Stimulated activated CD4-positive, alpha-beta T cell treated with anti-CD3 and anti-CD28 coated beads, Interleukin-4, amount 100 ng/mL, for 24 hours (primary cell): ENCODE results near the gene COL5A1.
"Not testable (repeated sequence)": the region's sequence is repeated elsewhere in the genome, so short reads cannot be mapped to it uniquely, and the experiment has no call there.

Experiments used
- DNase-seq: peaks from one replicate; pipeline ENCODE4 v3.0.0-alpha.2; 2020

COL5A1 gene

DNA sequence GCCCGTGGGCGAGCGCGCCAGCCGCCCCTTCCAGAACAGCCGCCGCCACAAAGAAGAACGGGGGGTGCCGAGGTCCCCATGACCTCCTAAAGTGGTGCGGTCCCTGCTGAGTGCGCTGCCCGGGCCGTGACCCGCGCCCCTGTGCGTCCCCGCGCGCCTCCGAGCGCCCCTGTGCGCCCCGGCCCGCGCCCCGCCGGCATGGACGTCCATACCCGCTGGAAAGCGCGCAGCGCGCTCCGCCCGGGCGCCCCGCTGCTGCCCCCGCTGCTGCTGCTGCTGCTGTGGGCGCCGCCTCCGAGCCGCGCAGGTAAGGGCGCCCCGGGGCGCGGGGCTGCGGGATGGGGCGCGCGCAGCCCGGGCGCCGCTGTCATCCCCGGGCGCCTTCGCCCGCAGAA, 384 bp downstream of the COL5A1 start:
- DNase-seq: no peak

DNA sequence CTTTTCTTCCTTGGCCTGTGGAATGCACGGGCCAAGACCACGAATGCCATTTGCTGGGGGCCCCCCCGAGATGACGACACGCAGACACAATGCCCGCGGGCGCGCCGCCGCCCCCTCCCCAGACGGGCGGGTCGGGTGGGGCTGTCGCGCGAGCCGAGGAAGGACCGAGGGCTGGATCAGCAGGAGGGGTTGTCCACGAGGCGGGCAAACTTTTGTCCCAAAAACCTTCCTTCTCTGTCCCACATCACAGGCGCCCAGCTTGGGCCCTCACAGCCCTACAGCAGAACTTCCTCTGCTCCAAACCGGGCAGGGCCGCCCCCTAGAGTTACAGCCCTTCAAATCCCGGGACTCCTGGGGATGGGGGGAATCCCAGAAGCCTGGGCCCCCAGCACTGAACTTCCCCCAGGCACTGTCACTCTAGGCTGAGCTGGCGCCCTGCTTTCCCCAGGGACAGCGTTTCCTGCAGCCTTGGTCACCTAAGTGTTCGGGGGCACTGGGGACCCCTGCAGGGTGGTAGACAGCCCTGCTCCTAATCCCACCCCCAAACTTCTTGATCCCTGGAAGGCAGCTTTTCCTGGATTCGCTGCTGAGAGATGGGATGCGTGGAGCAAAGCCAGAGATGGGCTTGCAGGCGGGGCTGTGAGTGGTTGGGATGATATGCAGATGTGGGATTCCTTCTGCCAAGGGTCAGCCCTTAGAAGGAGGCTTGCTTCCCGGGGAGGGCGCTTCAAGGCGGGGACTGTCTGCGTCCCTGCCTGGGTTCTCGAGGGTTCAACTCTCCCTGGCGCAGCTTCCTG, 980 bp downstream of the COL5A1 start:
- no peak for DNase-seq

DNA sequence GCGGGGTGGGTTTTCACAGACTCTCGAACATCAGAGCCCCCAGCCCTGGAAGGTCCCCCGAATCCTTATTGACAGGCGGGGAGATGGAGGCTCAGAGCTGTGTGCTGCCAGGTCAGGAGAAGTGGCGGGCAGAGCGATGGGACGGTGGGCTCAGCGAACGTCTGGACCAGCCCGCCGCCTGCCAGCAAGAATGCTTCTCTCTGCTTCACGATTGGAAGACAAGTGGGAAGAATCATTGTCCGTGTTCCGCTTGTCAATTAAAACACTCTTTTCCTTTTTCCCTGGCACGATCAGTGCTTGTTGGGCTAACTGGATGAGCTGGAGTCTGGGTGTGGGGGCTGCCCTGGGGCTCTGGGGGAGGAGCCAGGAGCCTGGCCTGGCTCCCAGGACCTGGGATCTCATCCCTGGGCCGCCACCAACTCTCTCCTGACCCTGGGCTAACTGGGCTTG, 1.6 kb downstream of the COL5A1 start:
- no peak for DNase-seq

DNA sequence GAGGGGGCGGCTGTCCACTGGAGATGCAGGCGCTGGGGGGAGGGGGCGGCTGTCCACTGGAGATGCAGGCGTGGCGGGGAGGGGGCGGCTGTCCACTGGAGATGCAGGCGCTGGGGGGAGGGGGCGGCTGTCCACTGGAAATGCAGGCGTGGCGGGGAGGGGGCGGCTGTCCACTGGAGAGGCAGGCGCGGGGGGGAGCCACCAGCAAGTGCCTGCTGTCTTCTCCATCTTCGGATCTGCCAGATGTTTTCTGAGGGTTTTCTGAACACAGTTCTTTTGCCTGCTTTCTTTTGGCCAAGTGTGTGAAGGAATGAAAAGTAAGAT, 2.8 kb downstream of the COL5A1 start:
- DNase-seq: not testable (repeated sequence)

DNA sequence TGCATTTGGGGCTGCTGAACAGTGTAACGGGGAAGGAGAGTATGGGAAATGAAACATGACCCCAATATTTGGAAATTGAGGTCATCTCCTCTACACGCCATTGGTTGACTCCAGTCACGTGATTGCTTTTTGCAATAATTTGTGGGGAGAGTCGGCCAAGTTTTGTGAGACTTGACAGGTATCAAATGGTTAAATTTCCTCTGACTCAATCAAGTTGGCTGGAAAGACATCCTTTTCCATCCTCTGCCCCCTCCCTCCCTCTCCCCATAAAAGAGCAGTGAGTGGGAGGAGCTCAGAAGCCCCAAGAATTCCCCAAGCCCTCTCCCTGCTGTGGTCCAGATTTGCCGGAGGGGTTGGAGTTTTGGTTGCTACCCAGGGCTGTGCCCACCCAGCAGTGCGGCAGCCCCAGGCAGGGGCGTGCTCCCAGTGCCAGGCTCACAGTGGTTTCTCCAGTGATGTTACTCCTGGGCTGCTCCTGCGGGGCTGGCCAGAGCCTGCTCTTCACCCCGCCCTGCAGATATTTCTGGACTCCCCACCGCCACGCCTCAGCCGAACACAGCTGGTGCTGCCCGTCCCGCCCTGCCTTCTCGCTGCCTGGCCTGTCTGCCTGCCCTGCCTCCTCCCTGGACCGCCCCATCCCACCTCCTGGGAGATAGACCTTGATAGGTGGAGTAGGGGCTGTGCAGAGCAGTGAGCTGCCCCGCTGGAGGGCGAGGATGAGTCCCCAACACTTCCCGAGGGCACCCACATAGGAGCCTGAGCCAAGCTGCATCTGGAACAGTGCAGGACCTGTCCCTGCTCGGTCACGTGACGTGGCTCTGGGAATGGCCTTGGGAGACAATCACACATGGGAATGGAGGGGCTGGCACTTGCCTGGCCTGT, 3.4 kb downstream of the COL5A1 start:
- no peak for DNase-seq

DNA sequence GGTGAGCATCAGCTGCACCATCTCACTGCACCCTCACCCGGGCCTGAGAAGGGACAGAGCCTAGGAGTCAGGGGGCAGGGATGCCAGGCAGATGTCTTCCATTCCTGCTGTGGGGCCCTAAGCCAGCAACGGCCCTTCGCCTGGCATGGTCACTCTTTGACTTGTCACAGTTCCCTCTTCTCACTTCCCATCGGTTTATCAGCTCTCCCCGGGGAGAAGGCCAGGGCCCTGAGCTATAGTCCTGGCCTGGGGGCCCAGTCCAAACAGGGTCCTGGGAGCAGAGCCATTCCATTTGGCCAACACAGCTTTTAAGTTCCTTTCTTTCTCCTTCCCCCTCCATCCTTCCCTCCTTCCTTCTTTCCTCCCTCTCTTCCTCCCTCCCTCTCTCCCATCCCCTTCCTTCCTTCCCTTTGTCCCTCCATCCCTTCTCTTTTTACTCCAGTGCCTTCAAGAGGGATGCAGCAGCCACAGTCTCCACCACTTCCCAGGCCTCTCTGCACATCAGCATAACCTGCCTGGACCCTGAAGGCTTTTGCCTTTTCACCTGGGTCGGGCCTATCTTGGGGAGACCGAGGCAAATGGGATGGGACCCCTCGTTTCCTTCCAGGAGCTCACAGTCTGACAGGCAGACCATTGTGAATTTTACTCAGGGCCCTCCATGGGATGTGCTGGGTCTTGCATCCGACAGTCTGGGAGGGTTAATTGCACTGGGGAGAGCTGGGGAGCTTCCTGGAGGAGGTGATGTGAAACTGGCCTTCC, 4.2 kb downstream of the COL5A1 start:
- DNase-seq: no peak

DNA sequence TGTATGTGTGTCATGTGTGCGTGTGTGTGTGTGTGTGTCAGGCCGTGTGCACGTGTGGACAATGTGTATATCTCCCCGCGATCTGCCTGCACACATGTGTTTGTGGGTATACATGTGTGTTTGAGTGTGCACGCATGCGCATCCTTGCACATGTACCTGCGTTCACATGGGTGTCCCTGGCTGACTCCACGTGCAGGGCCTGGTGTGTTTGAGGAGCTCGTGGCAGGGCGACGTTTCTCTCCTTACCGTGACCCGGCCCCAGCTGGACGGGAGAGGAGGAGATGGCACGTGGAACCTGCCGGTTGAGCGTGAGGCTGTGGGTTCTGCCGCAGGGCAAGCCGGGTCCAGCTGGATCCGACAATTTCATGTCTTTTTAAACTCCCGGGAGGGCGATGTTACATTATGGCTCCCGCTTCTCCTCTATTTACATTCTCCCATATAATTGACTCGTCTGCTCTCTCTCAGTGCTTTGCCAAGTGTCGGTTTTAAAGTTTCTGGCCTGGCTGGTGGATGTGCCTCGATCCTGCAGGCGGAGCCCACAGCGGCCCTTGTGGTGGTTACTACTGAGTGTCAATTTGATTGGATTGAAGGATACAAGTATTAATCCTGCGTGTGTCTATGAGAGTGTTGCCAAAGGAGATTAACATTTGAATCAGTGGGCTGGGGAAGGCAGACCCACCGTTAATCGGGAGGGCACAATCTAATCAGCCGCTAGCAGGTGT, 5.9 kb downstream of the COL5A1 start:
- DNase-seq: no peak

DNA sequence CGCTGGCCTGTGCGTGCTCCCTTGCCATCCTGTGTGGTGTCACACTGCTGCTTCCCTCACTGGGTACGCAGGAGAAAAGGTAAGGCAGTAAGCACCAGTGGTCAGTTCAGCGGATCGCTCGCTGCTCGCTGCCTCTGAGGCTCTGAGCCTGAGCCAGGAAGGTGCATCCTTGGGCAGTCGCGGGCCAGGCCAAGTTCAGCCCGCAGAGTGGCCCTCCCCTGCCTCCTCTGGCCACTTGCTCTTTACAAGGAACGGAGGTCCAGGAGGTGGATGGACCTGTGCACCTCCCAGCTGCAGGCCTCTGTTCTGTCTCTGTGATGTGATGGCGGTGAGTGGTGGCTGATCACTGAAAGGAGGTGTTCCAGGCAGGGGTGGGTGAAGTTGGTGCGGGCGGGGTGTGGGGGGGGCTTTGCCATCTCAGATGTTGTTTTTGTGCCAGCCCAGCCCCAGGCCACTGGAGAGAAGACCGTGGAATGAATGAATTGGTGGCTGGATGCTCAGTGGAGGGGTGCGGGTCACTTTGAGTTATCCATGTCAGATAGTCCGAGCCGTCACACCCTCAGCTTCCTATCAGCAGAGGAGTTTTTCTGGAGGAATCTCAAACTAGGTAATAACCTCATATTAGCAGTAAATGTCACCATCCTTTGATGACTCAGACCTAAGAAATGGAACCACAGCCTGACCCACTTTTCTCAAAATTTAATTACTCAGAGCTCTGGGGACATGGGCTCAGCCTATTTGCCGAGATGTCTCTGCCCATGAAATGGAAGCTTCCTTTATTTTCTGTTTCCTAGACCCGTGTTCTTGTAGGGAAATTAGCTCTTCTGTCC, 7.3 kb downstream of the COL5A1 start:
- no peak for DNase-seq

DNA sequence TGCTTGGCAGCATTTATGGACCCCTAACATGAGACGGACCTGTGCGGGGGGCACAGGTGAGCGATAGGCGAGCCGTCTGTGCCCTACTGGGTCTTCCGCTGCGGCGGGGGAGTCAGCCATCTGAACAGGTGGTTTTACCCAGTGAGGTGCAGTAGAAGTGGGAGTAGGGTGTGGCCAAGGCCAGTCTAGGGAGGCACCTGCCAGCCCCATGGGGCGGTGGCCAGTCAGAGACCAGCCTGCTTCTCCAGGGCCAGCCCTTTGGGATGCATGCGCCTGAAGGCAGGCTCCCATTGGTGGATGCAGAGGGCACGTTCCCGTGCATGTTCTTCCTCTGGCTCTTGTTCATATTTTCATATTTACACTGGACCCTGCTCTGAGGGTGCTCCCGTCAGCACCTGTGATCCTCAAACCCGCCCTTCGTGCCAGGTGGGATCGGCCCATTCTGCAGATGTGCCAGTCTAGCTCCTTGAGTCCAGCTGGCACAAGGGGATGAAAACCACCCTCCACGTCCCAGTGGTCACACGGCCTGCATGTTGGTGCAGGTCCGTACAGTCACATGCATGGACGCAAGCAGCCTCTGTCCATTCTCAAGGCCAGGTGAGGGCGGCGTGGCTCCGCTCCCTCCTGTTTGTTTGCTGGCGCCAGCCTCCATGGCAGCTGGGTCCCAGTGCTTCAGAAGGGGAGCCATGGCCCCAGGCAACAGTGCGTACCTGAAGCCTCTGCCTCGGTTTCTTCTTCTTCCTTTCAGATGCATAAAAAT, 9.0 kb downstream of the COL5A1 start:
- DNase-seq: no peak

DNA sequence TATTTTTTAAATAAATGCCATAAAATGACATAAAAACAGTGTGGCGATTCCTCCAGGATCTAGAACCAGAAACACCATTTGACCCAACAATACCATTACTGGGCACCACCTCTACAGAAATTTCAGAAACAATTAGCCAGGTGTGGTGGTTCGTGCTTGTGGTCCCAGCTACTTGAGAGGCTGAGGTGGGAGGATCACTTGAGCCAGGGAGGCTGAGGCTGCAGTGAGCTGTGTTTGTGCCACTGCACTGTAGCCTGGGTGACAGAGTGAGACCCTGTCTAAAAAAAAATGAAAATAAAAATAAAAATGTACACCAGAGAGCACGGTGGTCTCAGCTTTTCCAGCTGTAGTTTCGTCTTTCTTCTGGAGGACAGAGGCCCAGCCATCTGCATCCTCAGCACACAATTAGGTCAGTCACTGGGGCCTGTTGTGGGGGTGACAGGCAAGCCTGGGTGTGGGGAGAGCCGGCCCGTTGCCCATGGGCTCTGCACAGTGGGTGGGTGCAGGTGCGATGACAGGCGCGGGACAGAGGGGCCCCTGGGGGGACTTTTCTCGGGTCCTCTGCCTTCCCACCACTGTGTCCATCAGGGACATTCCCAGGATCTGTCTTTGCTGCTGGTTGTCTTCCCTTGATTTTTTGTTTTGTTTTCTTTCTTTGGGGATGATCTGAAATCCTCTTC, 9.8 kb downstream of the COL5A1 start:
- no peak for DNase-seq

DNA sequence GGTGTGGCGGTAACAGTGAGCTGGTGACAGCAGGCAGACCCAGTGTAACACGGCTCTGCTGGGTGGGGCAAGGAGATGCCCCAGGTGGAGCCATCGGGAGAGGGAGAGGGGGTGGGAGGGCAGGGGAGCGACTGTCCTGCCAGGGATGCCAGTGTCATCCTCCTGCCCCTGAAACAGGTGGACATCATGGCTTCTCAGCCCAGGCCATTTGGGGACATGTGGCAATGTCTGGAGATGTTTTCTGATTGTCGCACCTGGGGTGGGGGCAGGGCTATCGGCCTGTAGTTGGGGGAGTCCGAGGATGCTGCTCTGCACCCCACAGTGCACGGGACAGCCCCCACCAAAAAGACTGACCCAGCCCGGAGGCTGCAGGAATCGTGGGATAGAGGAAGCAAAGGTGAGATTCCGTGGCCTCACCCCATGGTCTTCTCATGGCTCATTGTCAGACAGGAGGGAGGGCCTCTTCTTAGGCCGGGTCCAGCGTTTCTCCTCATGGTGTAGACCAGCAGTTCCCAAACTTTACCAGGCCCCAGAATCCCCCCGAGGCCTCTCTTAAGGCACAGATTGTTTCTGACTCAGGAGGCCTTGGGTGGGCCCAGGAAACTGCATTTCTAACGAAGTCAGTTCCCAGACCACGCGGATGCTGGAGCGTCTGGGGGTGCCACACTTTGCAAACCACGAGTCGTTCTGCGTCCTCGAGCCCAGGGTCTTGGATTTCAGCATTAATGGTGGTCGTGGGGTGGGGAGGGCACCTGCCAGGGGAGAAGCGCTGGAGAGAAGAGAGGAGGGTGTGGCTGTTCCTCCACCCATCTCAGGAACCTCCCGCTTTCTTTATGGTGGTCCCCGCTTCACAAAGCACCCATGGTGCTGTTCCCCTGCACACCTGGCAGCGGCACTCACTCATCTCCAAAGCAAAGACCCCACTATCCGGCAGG, 11.0 kb downstream of the COL5A1 start:
- DNase-seq: no peak

DNA sequence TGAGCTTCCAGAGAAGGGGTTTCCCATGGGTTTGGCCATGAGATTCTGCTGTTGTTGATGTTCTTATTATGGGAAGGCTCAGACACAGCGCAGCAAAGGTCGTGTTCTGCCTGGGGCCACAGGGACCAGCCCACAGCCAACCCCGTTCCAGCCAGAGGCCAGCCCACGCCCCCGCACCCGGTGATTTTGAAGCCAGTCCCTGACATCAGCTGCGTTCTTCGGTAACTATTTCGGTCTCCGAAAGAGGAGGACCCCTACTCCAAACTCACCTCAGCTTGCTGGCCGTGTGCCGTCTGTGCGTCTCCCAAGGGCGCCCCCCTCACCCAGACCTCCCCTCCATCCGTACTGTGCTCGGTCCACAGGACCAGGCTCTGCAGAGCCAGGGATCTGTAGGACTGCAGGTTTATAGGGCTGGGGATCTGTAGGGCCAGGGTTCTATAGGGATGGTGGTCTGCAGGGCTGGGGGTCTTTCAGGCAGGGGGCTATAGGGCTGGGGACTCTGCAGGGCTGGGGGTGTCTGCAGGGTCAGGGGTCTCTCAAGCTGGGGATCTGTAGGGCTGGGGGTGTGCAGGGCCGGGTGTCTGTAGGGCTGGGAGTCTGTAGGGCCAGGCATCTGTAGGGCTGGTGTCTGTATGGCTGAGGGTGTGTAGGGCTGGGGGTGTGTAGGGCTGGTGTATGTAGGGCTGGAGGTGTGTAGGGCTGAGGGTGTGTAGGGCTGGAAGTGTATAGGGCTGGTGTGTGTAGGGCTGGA, 11.8 kb downstream of the COL5A1 start:
- DNase-seq: no peak

DNA sequence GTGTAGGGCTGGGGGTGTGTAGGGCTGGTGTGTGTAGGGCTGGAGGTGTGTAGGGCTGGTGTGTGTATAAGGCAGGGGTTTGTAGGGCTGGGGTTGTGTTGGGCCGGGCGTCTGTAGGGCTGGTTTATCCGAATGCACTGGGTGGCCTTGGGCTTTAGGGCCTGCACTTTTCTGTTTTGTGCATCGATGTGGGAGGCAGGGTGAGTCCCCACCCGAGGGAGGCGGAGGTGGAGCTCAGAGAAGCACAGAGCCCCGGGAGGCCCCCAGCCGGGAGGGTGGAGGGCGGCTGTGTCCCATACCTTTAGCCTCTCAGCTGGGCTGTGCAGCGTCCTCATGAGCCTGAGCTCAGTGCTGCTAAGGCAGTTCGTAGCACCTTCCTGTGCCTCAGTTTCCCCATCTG, 13.5 kb downstream of the COL5A1 start:
- no peak for DNase-seq

DNA sequence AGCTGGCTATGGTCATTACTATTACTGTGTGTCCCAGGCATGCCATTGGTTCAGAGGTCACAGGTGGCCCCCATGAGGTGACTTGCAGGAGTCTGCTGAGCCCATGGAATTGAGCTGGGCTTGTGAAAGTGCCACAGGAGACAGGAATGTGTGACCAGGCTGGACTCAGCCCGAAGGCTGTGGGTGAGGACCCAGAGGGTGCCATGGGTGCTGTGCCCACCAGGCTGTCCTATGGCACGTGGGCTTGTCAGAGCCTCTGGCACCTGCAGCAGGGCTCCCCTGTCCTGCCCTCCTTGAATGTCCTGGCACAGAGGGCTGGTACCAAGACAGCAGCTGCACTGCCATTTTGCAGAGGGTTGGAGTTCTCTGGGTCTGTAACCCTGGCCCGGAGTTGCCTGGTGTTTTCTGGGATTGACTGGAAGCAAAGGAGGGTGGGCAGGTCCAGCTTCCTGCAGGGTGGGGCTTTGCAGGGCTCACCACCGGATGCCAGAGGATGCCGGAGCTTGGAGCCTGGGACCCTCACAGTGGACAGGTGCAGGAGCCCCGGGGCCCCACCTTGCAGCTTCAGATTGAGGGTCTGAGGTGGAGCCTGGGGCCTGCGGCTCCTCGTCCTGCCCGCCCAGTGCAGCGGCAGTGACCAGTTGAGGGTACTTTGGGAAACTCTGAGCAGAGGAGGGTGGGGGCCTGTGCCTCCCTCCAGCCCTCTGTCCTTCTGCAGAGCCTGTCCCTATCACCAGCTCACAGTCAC, 14.2 kb downstream of the COL5A1 start:
- no peak for DNase-seq

DNA sequence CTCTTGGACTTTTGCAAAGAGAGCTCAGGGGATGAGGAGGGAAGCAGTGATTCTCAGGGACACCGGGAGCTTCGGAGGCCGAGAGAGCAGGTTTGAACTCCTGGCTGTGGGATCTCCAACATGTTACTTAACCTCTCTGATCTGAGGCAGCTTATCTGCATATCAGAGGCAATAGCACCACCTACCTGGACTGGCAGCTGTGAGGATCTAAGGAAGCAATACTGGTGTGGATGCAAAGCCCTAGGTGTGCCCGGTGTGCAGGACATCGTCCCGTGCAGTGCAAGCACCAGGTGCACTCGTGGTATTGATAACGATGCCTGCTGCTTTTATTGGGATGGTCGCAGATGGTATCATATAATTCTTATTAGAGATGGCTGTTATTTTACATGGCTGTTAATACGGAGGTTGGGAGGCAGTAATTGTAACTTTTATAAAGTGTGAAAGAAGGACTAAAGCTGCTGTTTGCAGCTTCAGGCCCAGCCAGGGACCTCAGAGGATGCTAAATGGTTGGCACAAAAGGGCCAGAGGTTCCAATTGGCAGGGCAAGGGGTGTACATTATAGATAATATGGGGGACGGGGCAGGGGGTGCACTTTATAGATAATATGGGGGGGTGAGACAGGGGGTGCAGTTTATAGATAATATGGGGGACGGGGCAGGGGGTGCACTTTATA, 14.9 kb downstream of the COL5A1 start:
- no peak for DNase-seq

DNA sequence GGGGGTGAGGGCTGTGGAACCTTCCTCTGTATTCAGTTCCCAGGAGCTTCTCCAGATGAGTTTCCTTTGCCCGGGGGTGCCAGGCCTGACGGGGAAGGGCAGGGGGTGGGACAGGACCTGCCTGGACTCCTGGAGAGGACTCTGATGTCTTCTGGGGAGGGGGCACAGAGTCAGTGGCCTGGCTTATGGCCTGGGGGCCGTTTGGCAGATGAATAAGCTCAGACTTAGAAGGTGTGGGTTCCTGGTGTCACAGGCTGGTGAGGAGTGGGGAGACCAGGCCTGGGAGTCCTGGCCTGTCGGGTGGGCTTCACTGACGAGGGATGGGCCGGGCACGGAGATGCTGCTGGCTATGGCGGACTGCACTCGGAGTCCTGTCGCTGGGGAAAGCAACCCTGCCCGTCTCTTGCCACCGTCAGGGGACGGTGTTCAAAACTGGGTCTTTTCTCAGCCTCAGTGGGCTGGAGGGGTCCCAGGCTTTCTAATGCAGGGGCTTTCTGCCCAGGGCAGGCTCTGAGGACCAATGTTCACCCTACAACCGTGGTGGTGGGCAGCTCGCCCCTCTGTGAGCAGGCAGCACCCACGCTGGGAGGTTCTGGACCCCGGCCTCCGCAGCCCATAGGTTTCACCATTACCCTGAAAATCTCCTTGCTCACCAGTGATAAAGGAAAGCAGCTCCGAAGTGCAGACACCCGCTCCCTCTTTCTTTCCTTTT, 16.2 kb downstream of the COL5A1 start:
- no peak for DNase-seq
